ENCODE results near the gene DLK2. TPM values are rescaled to one million over a fixed set of nuclear protein-coding genes. Genes with fewer than 3 reads are reported as not detected.

Gene DLK2
- total and polyA plus RNA-seq, 2 experiments from 2014 or later = 0.21 to 0.47 TPM

DNA sequence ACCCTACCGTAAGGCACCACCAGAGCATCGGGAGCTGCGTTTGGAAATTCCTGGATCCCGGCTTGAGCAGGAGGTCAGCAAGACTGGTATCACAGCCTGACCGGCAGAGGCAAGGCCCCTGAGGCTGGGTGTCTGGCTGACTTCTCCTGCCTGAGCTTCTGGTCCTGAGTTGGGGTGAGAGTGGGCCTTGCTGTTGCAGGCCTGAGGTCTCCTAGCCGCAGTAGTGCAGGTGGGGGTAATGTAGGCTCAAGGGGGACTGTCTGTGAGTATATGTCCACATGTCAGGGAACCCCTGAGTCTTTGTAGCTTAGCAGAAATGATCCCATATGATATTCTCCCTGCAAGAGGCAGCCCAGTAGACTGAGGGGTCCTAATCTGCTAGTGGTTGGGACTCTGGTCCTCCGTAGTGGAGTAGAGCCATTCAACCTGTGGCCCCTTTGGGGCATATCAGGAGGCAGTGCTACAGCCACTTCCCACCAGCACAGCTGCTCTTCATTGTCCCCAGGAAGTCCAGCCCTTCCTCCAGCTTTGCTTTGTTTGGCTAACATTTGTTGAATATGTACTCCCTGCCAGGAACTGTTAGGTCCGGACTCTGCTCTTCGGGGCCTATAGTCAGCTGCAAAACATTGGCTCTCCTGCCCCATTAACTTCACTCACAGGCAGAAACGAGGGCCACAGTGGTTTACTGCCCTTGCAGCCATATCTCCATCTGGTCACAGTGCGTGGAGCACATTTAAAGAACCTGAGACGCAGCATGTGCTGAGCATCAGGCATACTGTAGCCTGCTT lies 43.9 kb upstream of the DLK2 start:
- H3K27ac Mint-ChIP-seq = no peak overlapping the region
- Histone ChIP-seq H3K4me1 (ENCODE audit: insufficient read depth) (peaks cover 10% of the 10 kb centered on the region), H3F3A (replicated peaks; ENCODE audit: low read depth) (no peaks in the 10 kb centered on the region), H3K4me2 (no peak overlapping the region), H3K27ac (ENCODE audit: low read depth) (no peak overlapping the region), H2AFZ (no peak overlapping the region), H3K36me3 (ENCODE audit: insufficient read depth) (peaks cover 2% of the 10 kb centered on the region; the same call in 1 of the 2 replicates), H3K79me2 (replicated peaks; ENCODE audit: insufficient read depth) (peaks cover 7% of the 10 kb centered on the region; the same call in 1 of the 2 replicates), H3K9me2 (ENCODE audit: insufficient read depth) (no peaks in the 10 kb centered on the region), H3K27me3 (ENCODE audit: insufficient read depth) (no peaks in the 10 kb centered on the region), H4K20me1 (replicated peaks; ENCODE audit: insufficient read depth) (peaks cover 6% of the 10 kb centered on the region), H3K4me3 (no peak overlapping the region)
- TF ChIP-seq EZH2 (IDR thresholded peaks at IDR 0.05; ENCODE audit: low read depth, unreplicated experiment) (no peak), JUNB (IDR thresholded peaks at IDR 0.05; ENCODE audit: unreplicated experiment) (no peak), POLR2AphosphoS5 (IDR thresholded peaks at IDR 0.05; ENCODE audit: low read depth) (no peak), NANOG (IDR thresholded peaks at IDR 0.05; ENCODE audit: borderline replicate concordance) (no peak), STAT1 (IDR thresholded peaks at IDR 0.05; ENCODE audit: unreplicated experiment) (no peak), ZNF114 (CRISPR knock-in tag; IDR thresholded peaks at IDR 0.05) (no peak), EZH2phosphoT487 (IDR thresholded peaks at IDR 0.05; ENCODE audit: unreplicated experiment) (no peak), ZNF331 (CRISPR knock-in tag; IDR thresholded peaks at IDR 0.05; ENCODE audit: low read depth) (no peak), CREB1 (CRISPR knock-in tag; IDR thresholded peaks at IDR 0.05; ENCODE audit: low read depth) (no peak)
- TF ChIP-seq, protein P1, sequence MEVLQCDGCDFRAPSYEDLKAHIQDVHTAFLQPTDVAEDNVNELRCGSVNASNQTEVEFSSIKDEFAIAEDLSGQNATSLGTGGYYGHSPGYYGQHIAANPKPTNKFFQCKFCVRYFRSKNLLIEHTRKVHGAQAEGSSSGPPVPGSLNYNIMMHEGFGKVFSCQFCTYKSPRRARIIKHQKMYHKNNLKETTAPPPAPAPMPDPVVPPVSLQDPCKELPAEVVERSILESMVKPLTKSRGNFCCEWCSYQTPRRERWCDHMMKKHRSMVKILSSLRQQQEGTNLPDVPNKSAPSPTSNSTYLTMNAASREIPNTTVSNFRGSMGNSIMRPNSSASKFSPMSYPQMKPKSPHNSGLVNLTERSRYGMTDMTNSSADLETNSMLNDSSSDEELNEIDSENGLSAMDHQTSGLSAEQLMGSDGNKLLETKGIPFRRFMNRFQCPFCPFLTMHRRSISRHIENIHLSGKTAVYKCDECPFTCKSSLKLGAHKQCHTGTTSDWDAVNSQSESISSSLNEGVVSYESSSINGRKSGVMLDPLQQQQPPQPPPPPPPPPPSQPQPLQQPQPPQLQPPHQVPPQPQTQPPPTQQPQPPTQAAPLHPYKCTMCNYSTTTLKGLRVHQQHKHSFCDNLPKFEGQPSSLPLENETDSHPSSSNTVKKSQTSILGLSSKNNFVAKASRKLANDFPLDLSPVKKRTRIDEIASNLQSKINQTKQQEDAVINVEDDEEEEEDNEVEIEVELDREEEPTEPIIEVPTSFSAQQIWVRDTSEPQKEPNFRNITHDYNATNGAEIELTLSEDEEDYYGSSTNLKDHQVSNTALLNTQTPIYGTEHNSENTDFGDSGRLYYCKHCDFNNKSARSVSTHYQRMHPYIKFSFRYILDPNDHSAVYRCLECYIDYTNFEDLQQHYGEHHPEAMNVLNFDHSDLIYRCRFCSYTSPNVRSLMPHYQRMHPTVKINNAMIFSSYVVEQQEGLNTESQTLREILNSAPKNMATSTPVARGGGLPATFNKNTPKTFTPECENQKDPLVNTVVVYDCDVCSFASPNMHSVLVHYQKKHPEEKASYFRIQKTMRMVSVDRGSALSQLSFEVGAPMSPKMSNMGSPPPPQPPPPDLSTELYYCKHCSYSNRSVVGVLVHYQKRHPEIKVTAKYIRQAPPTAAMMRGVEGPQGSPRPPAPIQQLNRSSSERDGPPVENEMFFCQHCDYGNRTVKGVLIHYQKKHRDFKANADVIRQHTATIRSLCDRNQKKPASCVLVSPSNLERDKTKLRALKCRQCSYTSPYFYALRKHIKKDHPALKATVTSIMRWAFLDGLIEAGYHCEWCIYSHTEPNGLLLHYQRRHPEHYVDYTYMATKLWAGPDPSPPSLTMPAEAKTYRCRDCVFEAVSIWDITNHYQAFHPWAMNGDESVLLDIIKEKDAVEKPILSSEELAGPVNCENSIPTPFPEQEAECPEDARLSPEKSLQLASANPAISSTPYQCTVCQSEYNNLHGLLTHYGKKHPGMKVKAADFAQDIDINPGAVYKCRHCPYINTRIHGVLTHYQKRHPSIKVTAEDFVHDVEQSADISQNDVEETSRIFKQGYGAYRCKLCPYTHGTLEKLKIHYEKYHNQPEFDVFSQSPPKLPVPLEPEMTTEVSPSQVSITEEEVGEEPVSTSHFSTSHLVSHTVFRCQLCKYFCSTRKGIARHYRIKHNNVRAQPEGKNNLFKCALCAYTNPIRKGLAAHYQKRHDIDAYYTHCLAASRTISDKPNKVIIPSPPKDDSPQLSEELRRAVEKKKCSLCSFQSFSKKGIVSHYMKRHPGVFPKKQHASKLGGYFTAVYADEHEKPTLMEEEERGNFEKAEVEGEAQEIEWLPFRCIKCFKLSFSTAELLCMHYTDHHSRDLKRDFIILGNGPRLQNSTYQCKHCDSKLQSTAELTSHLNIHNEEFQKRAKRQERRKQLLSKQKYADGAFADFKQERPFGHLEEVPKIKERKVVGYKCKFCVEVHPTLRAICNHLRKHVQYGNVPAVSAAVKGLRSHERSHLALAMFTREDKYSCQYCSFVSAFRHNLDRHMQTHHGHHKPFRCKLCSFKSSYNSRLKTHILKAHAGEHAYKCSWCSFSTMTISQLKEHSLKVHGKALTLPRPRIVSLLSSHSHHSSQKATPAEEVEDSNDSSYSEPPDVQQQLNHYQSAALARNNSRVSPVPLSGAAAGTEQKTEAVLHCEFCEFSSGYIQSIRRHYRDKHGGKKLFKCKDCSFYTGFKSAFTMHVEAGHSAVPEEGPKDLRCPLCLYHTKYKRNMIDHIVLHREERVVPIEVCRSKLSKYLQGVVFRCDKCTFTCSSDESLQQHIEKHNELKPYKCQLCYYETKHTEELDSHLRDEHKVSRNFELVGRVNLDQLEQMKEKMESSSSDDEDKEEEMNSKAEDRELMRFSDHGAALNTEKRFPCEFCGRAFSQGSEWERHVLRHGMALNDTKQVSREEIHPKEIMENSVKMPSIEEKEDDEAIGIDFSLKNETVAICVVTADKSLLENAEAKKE (CRISPR knock-in tag; IDR thresholded peaks at IDR 0.05) = no peak
- TF ChIP-seq, protein P2, sequence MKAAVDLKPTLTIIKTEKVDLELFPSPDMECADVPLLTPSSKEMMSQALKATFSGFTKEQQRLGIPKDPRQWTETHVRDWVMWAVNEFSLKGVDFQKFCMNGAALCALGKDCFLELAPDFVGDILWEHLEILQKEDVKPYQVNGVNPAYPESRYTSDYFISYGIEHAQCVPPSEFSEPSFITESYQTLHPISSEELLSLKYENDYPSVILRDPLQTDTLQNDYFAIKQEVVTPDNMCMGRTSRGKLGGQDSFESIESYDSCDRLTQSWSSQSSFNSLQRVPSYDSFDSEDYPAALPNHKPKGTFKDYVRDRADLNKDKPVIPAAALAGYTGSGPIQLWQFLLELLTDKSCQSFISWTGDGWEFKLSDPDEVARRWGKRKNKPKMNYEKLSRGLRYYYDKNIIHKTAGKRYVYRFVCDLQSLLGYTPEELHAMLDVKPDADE (IDR thresholded peaks at IDR 0.05) = no peak
- TF ChIP-seq, protein P3, sequence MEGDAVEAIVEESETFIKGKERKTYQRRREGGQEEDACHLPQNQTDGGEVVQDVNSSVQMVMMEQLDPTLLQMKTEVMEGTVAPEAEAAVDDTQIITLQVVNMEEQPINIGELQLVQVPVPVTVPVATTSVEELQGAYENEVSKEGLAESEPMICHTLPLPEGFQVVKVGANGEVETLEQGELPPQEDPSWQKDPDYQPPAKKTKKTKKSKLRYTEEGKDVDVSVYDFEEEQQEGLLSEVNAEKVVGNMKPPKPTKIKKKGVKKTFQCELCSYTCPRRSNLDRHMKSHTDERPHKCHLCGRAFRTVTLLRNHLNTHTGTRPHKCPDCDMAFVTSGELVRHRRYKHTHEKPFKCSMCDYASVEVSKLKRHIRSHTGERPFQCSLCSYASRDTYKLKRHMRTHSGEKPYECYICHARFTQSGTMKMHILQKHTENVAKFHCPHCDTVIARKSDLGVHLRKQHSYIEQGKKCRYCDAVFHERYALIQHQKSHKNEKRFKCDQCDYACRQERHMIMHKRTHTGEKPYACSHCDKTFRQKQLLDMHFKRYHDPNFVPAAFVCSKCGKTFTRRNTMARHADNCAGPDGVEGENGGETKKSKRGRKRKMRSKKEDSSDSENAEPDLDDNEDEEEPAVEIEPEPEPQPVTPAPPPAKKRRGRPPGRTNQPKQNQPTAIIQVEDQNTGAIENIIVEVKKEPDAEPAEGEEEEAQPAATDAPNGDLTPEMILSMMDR (conservative IDR thresholded peaks at IDR 0.05; ENCODE audit: low read depth in 2 of 2) = no peak
- TF ChIP-seq, protein P4, sequence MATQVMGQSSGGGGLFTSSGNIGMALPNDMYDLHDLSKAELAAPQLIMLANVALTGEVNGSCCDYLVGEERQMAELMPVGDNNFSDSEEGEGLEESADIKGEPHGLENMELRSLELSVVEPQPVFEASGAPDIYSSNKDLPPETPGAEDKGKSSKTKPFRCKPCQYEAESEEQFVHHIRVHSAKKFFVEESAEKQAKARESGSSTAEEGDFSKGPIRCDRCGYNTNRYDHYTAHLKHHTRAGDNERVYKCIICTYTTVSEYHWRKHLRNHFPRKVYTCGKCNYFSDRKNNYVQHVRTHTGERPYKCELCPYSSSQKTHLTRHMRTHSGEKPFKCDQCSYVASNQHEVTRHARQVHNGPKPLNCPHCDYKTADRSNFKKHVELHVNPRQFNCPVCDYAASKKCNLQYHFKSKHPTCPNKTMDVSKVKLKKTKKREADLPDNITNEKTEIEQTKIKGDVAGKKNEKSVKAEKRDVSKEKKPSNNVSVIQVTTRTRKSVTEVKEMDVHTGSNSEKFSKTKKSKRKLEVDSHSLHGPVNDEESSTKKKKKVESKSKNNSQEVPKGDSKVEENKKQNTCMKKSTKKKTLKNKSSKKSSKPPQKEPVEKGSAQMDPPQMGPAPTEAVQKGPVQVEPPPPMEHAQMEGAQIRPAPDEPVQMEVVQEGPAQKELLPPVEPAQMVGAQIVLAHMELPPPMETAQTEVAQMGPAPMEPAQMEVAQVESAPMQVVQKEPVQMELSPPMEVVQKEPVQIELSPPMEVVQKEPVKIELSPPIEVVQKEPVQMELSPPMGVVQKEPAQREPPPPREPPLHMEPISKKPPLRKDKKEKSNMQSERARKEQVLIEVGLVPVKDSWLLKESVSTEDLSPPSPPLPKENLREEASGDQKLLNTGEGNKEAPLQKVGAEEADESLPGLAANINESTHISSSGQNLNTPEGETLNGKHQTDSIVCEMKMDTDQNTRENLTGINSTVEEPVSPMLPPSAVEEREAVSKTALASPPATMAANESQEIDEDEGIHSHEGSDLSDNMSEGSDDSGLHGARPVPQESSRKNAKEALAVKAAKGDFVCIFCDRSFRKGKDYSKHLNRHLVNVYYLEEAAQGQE (IDR thresholded peaks at IDR 0.05; ENCODE audit: unreplicated experiment) = no peak
- H3K4me1 Mint-ChIP-seq = peaks cover 14% of the 10 kb centered on the region
- DNase-seq (ENCODE audit: low spot score) = no peak
- peaks cover 54% of the 10 kb centered on the region for H3K36me3 Mint-ChIP-seq (ENCODE audit: low read depth)
- peaks cover 11% of the 10 kb centered on the region for H3K27me3 Mint-ChIP-seq (ENCODE audit: insufficient read depth, low read depth, poor library complexity)
- H3K9me3 Mint-ChIP-seq = no peaks in the 10 kb centered on the region
- H3K4me3 Mint-ChIP-seq = no peak overlapping the region
- no peak for ATAC-seq

All from GM23338 (cell line).